T-helper 17 cell (primary cell): ENCODE measurements around the gene PTPRD. TPM values are rescaled to one million over a fixed set of nuclear protein-coding genes. Genes with fewer than 3 reads are reported as not detected.

Experiments
- ATAC-seq: fragments of 150-1000 bp; cut with Tn5 transposase; 2 replicates; pipeline ENCODE4 v1.10.0; 2021; ENCODE audit warnings: mild to moderate bottlenecking, moderate library complexity
- DNase-seq, 3 donors: peaks; one replicate each; pipeline versions ENCODE4 v3.0.0 to v3.0.0-alpha.2; 2020 to 2021
- H3K9me3 ChIP-seq: one replicate; pipeline ENCODE4 v1.7.0; 2013; ENCODE audit warnings: low read length, mild to moderate bottlenecking; ENCODE audit not compliant: control insufficient read depth, poor library complexity, severe bottlenecking
- H3K27ac Mint-ChIP-seq: one replicate; pipeline ENCODE4 v1.8.0; 2022; ENCODE audit warnings: mild to moderate bottlenecking, moderate library complexity, mixed read lengths
- H3K27me3 Mint-ChIP-seq: one replicate; pipeline ENCODE4 v1.8.0; 2022; ENCODE audit warnings: mixed read lengths
- H3K36me3 Mint-ChIP-seq: one replicate; pipeline ENCODE4 v1.8.0; 2022; ENCODE audit warnings: low read depth, mixed read lengths
- H3K4me1 Mint-ChIP-seq: one replicate; pipeline ENCODE4 v1.8.0; 2022; ENCODE audit warnings: mild to moderate bottlenecking, mixed read lengths
- H3K4me3 Mint-ChIP-seq: one replicate; pipeline ENCODE4 v1.8.0; 2022; ENCODE audit warnings: mild to moderate bottlenecking, moderate library complexity, mixed read lengths
- total RNA-seq, 4 donors: library from RNA in 2 of 4; stranded (reverse) in 2 of 4; gene quantifications; one replicate each; pipeline ENCODE4 v1.2.3 and lab custom pipeline; 2022 to 2026

PTPRD gene
- total RNA-seq, 2 donors from 2014 or later, result not detected

DNA sequence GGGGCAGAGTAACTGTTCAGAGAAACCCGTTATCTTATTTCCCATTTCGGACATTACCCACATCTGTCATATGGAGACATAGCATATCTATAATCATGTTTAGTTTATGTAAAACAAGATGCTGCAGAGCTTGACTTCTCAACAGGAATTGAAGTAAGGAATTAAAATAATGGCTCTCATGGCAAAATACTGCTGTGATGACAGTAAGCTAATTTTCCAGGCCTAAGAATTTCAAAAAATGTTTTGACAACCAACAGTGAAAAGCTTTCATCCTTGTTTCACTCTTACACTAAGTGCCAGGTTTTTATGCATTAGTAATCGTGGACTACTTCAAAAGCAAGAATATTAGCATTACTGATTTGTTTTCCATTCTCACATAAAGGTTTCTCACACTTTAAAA is 518.2 kb downstream of the PTPRD start:
- ATAC-seq, result no peak
- Mint-ChIP-seq H3K27me3 (no peaks in the 10 kb centered on the region), H3K4me3 (no peak overlapping the region), H3K4me1 (no peaks in the 10 kb centered on the region), H3K36me3 (no peaks in the 10 kb centered on the region), H3K27ac (no peak overlapping the region)
- DNase-seq, result no peak
- no peaks in the 10 kb centered on the region for H3K9me3 ChIP-seq

- DNase-seq (no peak), ATAC-seq (no peak)
- no peaks in the 10 kb centered on the region for H3K9me3 ChIP-seq
- no peak overlapping the region for H3K4me3 Mint-ChIP-seq
- H3K27me3 Mint-ChIP-seq, result no peaks in the 10 kb centered on the region
- no peaks in the 10 kb centered on the region for H3K36me3 Mint-ChIP-seq
- no peaks in the 10 kb centered on the region for H3K4me1 Mint-ChIP-seq
- no peak overlapping the region for H3K27ac Mint-ChIP-seq
Measured at GRCh38 chr9:10080012-10080411, 532.8 kb downstream of the PTPRD start.

DNA sequence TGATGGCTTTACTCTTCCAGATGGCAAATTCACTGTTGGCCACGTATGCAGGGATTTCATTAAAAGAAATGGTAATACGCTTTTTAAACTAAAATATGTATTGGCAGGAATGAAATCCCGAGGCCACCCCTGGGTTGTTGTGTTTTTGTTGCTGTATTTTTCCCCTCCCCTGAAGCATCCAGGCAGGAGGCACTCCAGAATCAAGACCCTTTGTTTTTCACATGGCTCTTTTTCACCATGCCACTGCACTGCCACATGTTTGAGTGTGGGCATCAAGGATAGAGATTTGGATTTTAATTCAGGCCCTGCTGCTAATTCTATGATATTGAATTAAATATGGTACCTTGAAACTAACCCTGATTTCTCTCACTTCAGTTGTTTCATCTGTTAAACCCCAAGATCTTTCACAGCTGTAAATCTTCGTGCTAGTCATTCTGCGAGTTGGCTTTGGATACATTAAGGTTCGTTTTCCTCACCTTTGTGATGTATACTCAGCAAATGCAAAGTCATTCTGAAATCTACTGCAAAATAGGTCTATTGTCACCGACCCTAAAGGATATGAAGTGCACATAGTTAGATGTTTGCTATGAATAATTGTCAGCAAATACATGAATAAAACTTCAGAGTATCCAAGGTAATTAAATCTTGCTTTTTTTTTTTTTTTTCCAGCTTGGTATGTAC is 533.4 kb downstream of the PTPRD start:
- no peak for DNase-seq
- Mint-ChIP-seq H3K27me3 (no peaks in the 10 kb centered on the region), H3K36me3 (no peaks in the 10 kb centered on the region), H3K4me1 (no peaks in the 10 kb centered on the region), H3K27ac (no peak overlapping the region), H3K4me3 (no peak overlapping the region)
- H3K9me3 ChIP-seq, result no peaks in the 10 kb centered on the region
- no peak for ATAC-seq

GRCh38 chr9:10071579-10071978 is 541.2 kb downstream of the PTPRD start:
- no peak overlapping the region for H3K4me3 Mint-ChIP-seq
- no peak overlapping the region for H3K27ac Mint-ChIP-seq

GRCh38 chr9:10062629-10063395 is 550.0 kb downstream of the PTPRD start:
- no peaks in the 10 kb centered on the region for H3K9me3 ChIP-seq
- H3K4me3 Mint-ChIP-seq, result no peak overlapping the region
- no peaks in the 10 kb centered on the region for H3K36me3 Mint-ChIP-seq
- peaks cover 5% of the 10 kb centered on the region for H3K4me1 Mint-ChIP-seq
- no peak overlapping the region for H3K27ac Mint-ChIP-seq
- H3K27me3 Mint-ChIP-seq, result no peaks in the 10 kb centered on the region
- ATAC-seq (no peak), DNase-seq (no peak)

More at GRCh38 chr9:10071579-10071978, 541.2 kb downstream of the PTPRD start:
- DNase-seq (no peak), ATAC-seq (no peak)
- Mint-ChIP-seq H3K36me3 (no peaks in the 10 kb centered on the region), H3K4me1 (no peaks in the 10 kb centered on the region), H3K27me3 (no peaks in the 10 kb centered on the region)
- H3K9me3 ChIP-seq, result no peaks in the 10 kb centered on the region

DNA sequence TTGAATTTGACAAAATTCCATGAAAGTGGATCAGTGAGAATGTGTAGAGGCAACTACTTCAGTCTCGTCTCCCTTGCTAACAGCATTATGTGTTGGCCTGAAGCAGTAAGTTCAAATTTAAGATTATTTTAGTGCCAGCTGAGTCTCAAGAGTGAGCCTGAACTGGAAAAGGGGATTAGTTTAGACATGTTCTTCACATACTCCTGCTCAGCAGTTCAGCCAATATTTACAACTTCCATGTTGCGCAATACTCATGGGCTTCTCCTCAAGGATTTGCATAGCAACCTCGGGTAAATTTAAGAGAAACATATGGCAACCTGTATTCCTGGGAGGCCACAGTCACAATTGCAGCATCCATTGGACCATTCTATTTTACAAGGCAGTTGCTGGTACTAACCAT is 553.8 kb downstream of the PTPRD start:
- H3K9me3 ChIP-seq, result no peaks in the 10 kb centered on the region
- Mint-ChIP-seq H3K27me3 (no peaks in the 10 kb centered on the region), H3K4me1 (peaks cover 5% of the 10 kb centered on the region), H3K4me3 (no peak overlapping the region), H3K36me3 (no peaks in the 10 kb centered on the region), H3K27ac (no peak overlapping the region)
- ATAC-seq (no peak), DNase-seq (no peak)

DNA sequence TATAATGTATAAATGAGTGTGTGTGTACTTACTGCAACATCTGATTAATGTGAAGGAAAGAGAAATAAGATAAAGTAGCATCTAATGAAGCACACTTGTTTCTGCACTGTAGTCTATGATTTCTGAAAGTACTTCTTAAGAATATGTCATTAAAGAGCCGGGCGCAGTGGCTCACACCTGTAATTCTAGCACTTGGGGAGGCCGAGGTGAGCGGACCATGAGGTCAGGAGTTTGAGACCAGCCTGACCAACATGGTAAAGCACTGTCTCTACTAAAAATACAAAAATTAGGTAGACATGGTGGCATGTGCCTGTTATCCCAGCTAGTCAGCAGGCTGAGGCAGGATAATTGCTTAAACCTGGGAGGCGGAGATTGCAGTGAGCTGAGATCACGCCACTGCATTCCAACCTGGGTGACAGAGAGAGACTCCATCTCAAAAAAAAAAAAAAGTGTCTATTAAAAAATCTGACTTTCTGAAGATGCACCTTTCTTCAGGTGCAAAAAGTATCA is 556.9 kb downstream of the PTPRD start:
- peaks cover 5% of the 10 kb centered on the region for H3K4me1 Mint-ChIP-seq
- no peaks in the 10 kb centered on the region for H3K27me3 Mint-ChIP-seq
- ATAC-seq (no peak), DNase-seq (no peak)
- H3K36me3 Mint-ChIP-seq, result no peaks in the 10 kb centered on the region
- H3K27ac Mint-ChIP-seq, result no peak overlapping the region
- H3K4me3 Mint-ChIP-seq, result no peak overlapping the region
- H3K9me3 ChIP-seq, result no peaks in the 10 kb centered on the region

- DNase-seq (no peak), ATAC-seq (no peak)
- H3K27me3 Mint-ChIP-seq, result no peaks in the 10 kb centered on the region
- H3K4me1 Mint-ChIP-seq, result no peaks in the 10 kb centered on the region
- no peak overlapping the region for H3K4me3 Mint-ChIP-seq
- no peak overlapping the region for H3K27ac Mint-ChIP-seq
- H3K36me3 Mint-ChIP-seq, result no peaks in the 10 kb centered on the region
- H3K9me3 ChIP-seq, result no peaks in the 10 kb centered on the region
Measured at GRCh38 chr9:10054456-10054855, 558.3 kb downstream of the PTPRD start.

DNA sequence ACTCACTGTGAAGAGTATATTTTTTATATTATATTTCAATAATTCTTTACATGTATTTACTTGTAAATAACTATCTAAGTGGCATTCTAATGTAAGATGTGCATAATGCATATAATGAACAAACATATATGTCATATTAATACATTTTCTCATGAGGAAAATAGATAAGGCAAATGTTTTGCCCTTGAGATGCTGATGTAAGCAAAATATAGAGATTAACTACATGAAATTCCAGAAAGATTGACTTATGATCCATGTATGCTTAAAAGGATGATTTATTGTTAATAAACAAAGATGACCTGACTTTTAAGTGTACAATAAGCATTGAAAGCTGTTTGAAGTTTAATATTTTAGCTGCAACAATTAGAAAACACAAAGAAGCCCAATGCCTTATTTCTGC is 559.9 kb downstream of the PTPRD start:
- Mint-ChIP-seq H3K36me3 (no peaks in the 10 kb centered on the region), H3K27me3 (no peaks in the 10 kb centered on the region), H3K4me1 (no peaks in the 10 kb centered on the region), H3K4me3 (no peak overlapping the region), H3K27ac (no peak overlapping the region)
- ATAC-seq (no peak), DNase-seq (no peak)
- no peaks in the 10 kb centered on the region for H3K9me3 ChIP-seq

- no peaks in the 10 kb centered on the region for H3K9me3 ChIP-seq
Measured at GRCh38 chr9:10052181-10052580, 560.6 kb downstream of the PTPRD start.

GRCh38 chr9:10050016-10050415 is 562.8 kb downstream of the PTPRD start:
- no peaks in the 10 kb centered on the region for H3K4me1 Mint-ChIP-seq
- no peaks in the 10 kb centered on the region for H3K9me3 ChIP-seq
- H3K27me3 Mint-ChIP-seq, result no peaks in the 10 kb centered on the region
- DNase-seq, result no peak
- no peak overlapping the region for H3K27ac Mint-ChIP-seq
- no peak overlapping the region for H3K4me3 Mint-ChIP-seq
- H3K36me3 Mint-ChIP-seq, result no peaks in the 10 kb centered on the region
- ATAC-seq, result no peak

More at GRCh38 chr9:10052181-10052580, 560.6 kb downstream of the PTPRD start:
- Mint-ChIP-seq H3K27ac (no peak overlapping the region), H3K36me3 (no peaks in the 10 kb centered on the region), H3K4me1 (no peaks in the 10 kb centered on the region), H3K27me3 (no peaks in the 10 kb centered on the region), H3K4me3 (no peak overlapping the region)
- ATAC-seq, result no peak
- DNase-seq, result no peak

DNA sequence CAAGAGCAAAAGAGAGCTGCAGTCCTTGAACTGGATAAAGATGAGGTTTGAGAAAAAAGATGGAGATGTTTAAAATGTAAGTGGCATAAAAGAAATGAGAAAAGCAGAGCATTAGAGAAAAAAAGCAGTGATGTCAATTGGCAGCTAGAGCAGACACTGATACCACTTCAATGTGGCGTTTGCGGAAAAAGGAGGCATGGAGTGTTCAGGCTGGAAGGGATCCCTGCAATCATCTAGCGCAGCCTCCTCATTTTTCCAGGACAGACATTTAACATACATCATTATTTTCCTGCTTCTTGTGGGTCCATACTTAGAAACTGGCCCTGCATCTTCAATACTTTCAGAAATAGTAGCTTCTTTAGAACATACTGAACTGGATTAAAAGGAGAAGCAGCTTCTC is 563.8 kb downstream of the PTPRD start:
- Mint-ChIP-seq H3K27me3 (no peaks in the 10 kb centered on the region), H3K4me3 (no peak overlapping the region), H3K36me3 (no peaks in the 10 kb centered on the region), H3K4me1 (no peaks in the 10 kb centered on the region), H3K27ac (no peak overlapping the region)
- no peak for ATAC-seq
- no peaks in the 10 kb centered on the region for H3K9me3 ChIP-seq
- no peak for DNase-seq

- H3K4me3 Mint-ChIP-seq, result no peak overlapping the region
- H3K27me3 Mint-ChIP-seq, result no peaks in the 10 kb centered on the region
- H3K9me3 ChIP-seq, result no peaks in the 10 kb centered on the region
- no peak overlapping the region for H3K27ac Mint-ChIP-seq
- no peaks in the 10 kb centered on the region for H3K36me3 Mint-ChIP-seq
- ATAC-seq (no peak), DNase-seq (no peak)
- no peaks in the 10 kb centered on the region for H3K4me1 Mint-ChIP-seq
Measured at GRCh38 chr9:10045598-10045997, 567.2 kb downstream of the PTPRD start.
